GM18507 (cell line): ENCODE data around the gene CDH13.

ENCODE experiments used
- DNase-seq: peaks from one replicate; pipeline ENCODE4 v3.0.0; 2011; ENCODE audit warnings: low read depth; ENCODE audit not compliant: insufficient read length; ENCODE audit errors: extremely low spot score
- FAIRE-seq: peaks from 2 replicates; lab custom pipeline; 2011; peaks lifted over from hg19 to GRCh38; lab: Jason Lieb, UNC

The CDH13 gene

GRCh38 chr16:82675300-82675699 lies 48.5 kb downstream of the CDH13 start:
- FAIRE-seq (no peak), DNase-seq (no peak)

- DNase-seq (no peak), FAIRE-seq (no peak)
Observed at GRCh38 chr16:82681592-82681991, 54.8 kb downstream of the CDH13 start.

GRCh38 chr16:82682767-82683166 lies 56.0 kb downstream of the CDH13 start:
- FAIRE-seq (no peak), DNase-seq (no peak)

- DNase-seq, result no peak
- FAIRE-seq, result no peak
Observed at GRCh38 chr16:82684256-82684655, 57.5 kb downstream of the CDH13 start.

DNA sequence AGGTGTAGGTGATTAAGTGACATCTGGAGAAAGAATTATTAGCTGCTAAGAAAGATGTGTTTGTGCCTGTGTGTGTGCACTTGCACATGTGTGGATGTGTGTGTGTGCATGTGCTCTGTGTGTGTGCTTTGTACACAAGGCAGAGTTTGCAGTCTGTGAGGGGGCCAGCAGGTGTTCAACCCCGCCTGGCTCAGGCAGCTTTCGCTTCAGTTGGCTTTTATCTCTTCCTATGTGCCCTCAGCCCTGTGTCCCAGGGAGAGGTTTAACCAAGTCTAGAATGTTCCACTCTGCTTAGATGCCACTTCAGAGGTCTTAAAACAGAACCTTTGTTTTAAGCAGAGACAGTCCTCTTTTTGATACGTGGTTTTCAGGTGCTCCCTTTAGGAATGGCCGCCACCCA lies 58.8 kb downstream of the CDH13 start:
- DNase-seq, result no peak
- FAIRE-seq, result no peak

- no peak for FAIRE-seq
Observed at GRCh38 chr16:82694239-82694874, 67.6 kb downstream of the CDH13 start.

GRCh38 chr16:82695806-82696205 lies 69.0 kb downstream of the CDH13 start:
- DNase-seq, result no peak
- no peak for FAIRE-seq

More at GRCh38 chr16:82694239-82694874, 67.6 kb downstream of the CDH13 start:
- no peak for DNase-seq

- no peak for FAIRE-seq
- DNase-seq, result no peak
Observed at GRCh38 chr16:82699260-82699659, 72.5 kb downstream of the CDH13 start.

DNA sequence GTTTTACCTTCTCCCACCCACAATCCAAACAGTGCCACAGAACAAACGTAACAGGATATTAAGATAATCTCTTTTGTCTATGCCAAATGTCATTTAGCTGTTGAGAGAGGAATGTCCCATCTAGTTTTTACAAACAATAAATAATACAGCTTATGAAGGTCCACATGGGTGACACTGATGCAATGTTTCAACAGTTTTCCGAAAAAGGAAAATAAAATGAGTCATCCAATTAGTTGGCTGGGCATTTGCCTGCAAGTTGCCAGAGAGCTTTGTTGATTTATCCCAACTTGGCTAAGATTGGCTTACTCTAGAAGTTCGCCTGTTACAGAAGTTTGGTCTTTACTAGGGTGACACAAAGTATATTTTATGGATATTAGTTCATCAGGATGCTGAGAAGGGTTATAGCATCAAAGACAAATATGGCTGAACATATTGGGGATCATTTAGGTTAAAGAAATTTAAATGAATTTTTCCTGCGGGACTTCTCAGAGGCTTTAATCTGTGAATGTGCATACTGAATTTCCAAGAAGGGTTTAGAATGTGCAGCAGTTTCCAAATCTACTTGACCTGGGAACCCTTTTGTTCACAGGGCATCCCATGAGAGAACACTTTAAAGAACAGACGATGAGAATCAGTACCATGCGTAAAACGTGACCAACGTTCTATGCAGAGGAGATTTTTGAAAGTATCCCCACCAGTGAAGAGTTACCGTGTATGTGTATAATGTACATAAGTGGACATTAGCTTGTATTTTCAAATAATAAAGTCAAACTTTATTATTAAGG lies 73.1 kb downstream of the CDH13 start:
- no peak for DNase-seq

GRCh38 chr16:82700541-82701235 lies 73.9 kb downstream of the CDH13 start:
- DNase-seq, result no peak
- no peak for FAIRE-seq

More for the DNA sequence above, 73.1 kb downstream of the CDH13 start:
- FAIRE-seq, result no peak

- DNase-seq (no peak), FAIRE-seq (no peak)
Observed at GRCh38 chr16:82701442-82701955, 74.7 kb downstream of the CDH13 start.

GRCh38 chr16:82703161-82703560 lies 76.4 kb downstream of the CDH13 start:
- DNase-seq (no peak), FAIRE-seq (no peak)

DNA sequence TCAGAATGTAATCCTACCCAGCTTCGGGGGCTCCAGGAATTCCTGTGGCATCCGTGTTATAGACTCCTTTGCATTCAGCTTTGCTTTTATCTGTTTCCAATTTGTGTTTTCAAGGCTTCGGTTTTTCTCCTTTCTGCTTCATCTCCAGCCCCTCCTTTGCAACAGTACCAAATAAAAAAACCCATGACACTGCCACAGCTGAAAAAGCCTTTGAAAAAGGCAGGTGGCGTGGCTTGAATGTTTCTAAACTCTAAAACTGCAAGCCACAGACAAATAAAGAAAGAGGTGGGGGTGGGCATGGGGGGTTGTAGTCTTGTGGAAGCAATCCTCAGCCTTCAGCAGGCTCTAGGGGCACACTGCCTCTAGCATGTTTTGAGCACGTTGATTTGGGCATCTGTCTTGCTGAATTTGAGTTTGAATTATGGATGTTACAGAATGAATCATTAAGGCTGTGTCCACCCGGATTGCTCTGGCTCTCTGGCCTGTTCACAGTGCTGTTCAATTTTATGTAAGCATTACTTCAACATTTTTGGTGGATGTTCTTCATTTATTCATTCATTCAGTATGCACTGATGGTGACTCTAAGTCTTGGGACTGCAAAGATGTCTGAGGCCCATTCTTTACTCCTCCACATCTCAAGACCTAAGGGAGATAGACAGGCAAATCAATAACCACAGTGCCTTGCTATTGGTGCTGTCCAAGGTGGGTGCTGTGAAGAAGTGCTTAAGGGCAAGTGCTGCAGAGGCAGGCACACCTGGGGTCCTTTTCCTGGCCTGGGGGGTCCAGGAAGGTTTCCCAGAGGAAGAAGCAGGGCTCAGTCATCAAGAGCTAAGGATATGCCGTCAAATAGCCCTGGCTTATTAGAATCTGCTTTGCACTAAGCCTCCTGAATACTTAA lies 77.4 kb downstream of the CDH13 start:
- FAIRE-seq (no peak), DNase-seq (no peak)

GRCh38 chr16:82709987-82710386 lies 83.2 kb downstream of the CDH13 start:
- no peak for FAIRE-seq
- DNase-seq, result no peak

DNA sequence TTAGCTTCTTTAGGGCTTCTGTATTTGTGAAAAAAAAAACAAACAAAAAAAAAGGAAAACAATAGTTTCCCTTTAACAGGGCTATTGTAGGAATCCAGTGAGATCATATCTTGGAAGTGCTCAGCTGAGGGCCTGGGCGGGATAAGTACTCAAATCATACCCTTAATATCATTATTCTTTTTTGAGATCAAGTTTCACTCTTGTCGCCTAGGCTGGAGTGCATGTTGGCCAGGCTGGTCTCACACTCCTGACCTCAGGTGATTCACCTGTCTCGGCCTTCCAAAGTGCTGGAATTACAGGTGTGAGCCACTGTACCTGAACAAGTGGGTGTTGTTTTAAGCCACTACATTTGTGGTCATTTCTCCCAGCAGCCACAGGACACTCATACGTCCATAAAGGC lies 87.0 kb downstream of the CDH13 start:
- DNase-seq (no peak), FAIRE-seq (no peak)

GRCh38 chr16:82715160-82715559 lies 88.4 kb downstream of the CDH13 start:
- FAIRE-seq, result no peak

GRCh38 chr16:82715833-82716232 lies 89.1 kb downstream of the CDH13 start:
- no peak for FAIRE-seq
- no peak for DNase-seq

More at GRCh38 chr16:82715160-82715559, 88.4 kb downstream of the CDH13 start:
- DNase-seq, result no peak

- DNase-seq, result no peak
- FAIRE-seq, result no peak
Observed at GRCh38 chr16:82716361-82716855, 89.6 kb downstream of the CDH13 start.

GRCh38 chr16:82720414-82720813 lies 93.6 kb downstream of the CDH13 start:
- FAIRE-seq, result no peak

More at GRCh38 chr16:82720414-82720813, 93.6 kb downstream of the CDH13 start:
- DNase-seq, result no peak
